HCT116 (cell line): Measurements from ENCODE around the gene RUNDC1. TPM values are rescaled to one million over a fixed set of nuclear protein-coding genes. Genes with fewer than 3 reads are reported as not detected.

Source experiments
- ATAC-seq: fragments of 200-7000 bp; cut with Tn5 transposase; 2 replicates; pipeline ENCODE4 v1.9.1; 2020; ENCODE audit warnings: mild to moderate bottlenecking, moderate library complexity
- BruUV-seq: library from RNA; stranded (reverse); fragments of 400-500 nt; replicated peaks from 2 replicates; lab custom pipeline; 2021; lab: Mats Ljungman, UMichigan
- CTCF ChIA-PET: fragments of 300-600 bp; sonication (Branson Sonifier 250); formaldehyde crosslinking; loops from one replicate; lab custom pipeline; 2021; ENCODE audit warnings: antibody characterized with exemption; lab: Charles Lee
- POLR2A ChIA-PET: fragments of 300-600, 350-600 bp; sonication (Branson Sonifier 250); formaldehyde crosslinking; loops from one replicate; lab custom pipeline; 2021; ENCODE audit warnings: antibody characterized with exemption; lab: Charles Lee
- RAD21 ChIA-PET, 2 experiments: fragments of 300-600 bp; sonication (Branson Sonifier 250); formaldehyde crosslinking; loops; one replicate each; lab custom pipeline; 2023; ENCODE audit warnings: low total read pairs in 2 of 2; ENCODE audit not compliant: uncharacterized antibody in 2 of 2, unreplicated experiment in 2 of 2, low non-redundant PET in 1 of 2; lab: Charles Lee
- DNase-seq: peaks from one replicate; pipeline ENCODE4 v3.0.0-alpha.2; 2010; ENCODE audit warnings: low read depth, low spot score
- H2AFZ ChIP-seq: fragments of 200-600 bp; shearing (Covaris generic), sonication (generic); 2 replicates; pipeline ENCODE4 v1.6.1; 2017; ENCODE audit warnings: low read depth, mixed run types, mixed read lengths, antibody characterized with exemption, low read length; ENCODE audit not compliant: poor library complexity, severe bottlenecking
- H3K27ac ChIP-seq: 2 replicates; pipeline ENCODE4 v1.5.1; 2012; ENCODE audit warnings: low read depth, low read length
- H3K27me3 ChIP-seq: fragments of 200-600 bp; sonication (generic); 2 replicates; pipeline ENCODE4 v1.6.1; 2016; ENCODE audit warnings: mixed run types, low read length, mixed read lengths; ENCODE audit not compliant: insufficient read depth
- H3K36me3 ChIP-seq, 2 experiments: fragments of 200-500 bp in 1 of 2; fragments of 200-600 bp in 1 of 2; sonication (Bioruptor generic) in 1 of 2; sonication (generic) in 1 of 2; 2 replicates each; pipeline versions ENCODE4 v1.5.1 to v1.6.1; 2014 to 2016; ENCODE audit warnings: low read length in 2 of 2, inconsistent platforms in 1 of 2, mixed read lengths in 1 of 2, mixed run types in 1 of 2; ENCODE audit not compliant: insufficient read depth in 2 of 2, control insufficient read depth in 1 of 2
- H3K4me1 ChIP-seq, 2 experiments: fragments of 200-600 bp in 1 of 2; sonication (generic) in 1 of 2; 2 replicates each; pipeline versions ENCODE4 v1.5.1 to v1.6.1; 2012 to 2017; ENCODE audit warnings: low read length in 2 of 2, inconsistent platforms in 1 of 2, mild to moderate bottlenecking in 1 of 2, mixed read lengths in 1 of 2, mixed run types in 1 of 2, moderate library complexity in 1 of 2; ENCODE audit not compliant: insufficient read depth in 2 of 2, control insufficient read depth in 1 of 2
- H3K4me2 ChIP-seq: fragments of 200-600 bp; sonication (generic); 2 replicates; pipeline ENCODE4 v1.6.1; 2017; ENCODE audit warnings: mixed run types, low read length, mixed read lengths
- H3K4me3 ChIP-seq, 2 experiments: fragments of 200-600 bp in 1 of 2; sonication (generic) in 1 of 2; replicated peaks in 1 of 2; 2 replicates each; pipeline ENCODE4 v1.5.1; 2011 to 2016; ENCODE audit warnings: low read length in 2 of 2, control low read depth in 1 of 2, low read depth in 1 of 2, mild to moderate bottlenecking in 1 of 2, mixed read lengths in 1 of 2, mixed run types in 1 of 2
- H3K79me2 ChIP-seq: fragments of 200-600 bp; sonication (generic); 2 replicates; pipeline ENCODE4 v1.6.1; 2017; ENCODE audit warnings: mild to moderate bottlenecking, mixed run types, low read length, moderate library complexity, mixed read lengths; ENCODE audit not compliant: insufficient read depth
- H3K9ac ChIP-seq: fragments of 200-600 bp; sonication (generic); 2 replicates; pipeline ENCODE4 v1.6.1; 2016; ENCODE audit warnings: low read length, mixed read lengths
- H3K9me2 ChIP-seq: fragments of 200-600 bp; sonication (generic), shearing (Covaris generic); 2 replicates; pipeline ENCODE4 v1.6.1; 2017; ENCODE audit warnings: mixed run types, mild to moderate bottlenecking, moderate library complexity; ENCODE audit not compliant: insufficient read depth
- H3K9me3 ChIP-seq, 2 experiments: fragments of 200-500 bp in 1 of 2; fragments of 200-600 bp in 1 of 2; sonication (Bioruptor generic) in 1 of 2; sonication (generic) in 1 of 2; 2 replicates each; pipeline ENCODE4 v1.6.1; 2014 to 2017; ENCODE audit warnings: low read length in 2 of 2, mixed read lengths in 2 of 2, inconsistent platforms in 1 of 2, low read depth in 1 of 2, mild to moderate bottlenecking in 1 of 2, mixed run types in 1 of 2, moderate library complexity in 1 of 2; ENCODE audit not compliant: control insufficient read depth in 1 of 2, insufficient read depth in 1 of 2
- H4K20me1 ChIP-seq: fragments of 200-600 bp; sonication (generic), shearing (Covaris generic); 2 replicates; pipeline ENCODE4 v1.6.1; 2017; ENCODE audit warnings: mixed run types, mild to moderate bottlenecking, moderate library complexity; ENCODE audit not compliant: insufficient read depth
- ATF3 ChIP-seq: IDR thresholded peaks from 2 replicates; pipeline ENCODE4 v1.6.1; 2012
- CBX3 ChIP-seq: IDR thresholded peaks from 2 replicates; pipeline ENCODE4 v1.6.1; 2012; ENCODE audit warnings: low read depth
- EGR1 ChIP-seq: IDR thresholded peaks from 2 replicates; pipeline ENCODE4 v1.6.1; 2012; ENCODE audit warnings: low read depth
- ELF1 ChIP-seq: IDR thresholded peaks from 2 replicates; pipeline ENCODE4 v1.6.1; 2012; ENCODE audit warnings: low read depth, borderline replicate concordance
- EZH2phosphoT487 ChIP-seq: fragments of 200-600 bp; IDR thresholded peaks from 2 replicates; pipeline ENCODE4 v1.6.1; 2018; ENCODE audit warnings: antibody characterized with exemption, borderline replicate concordance
- FOSL1 ChIP-seq: IDR thresholded peaks from 2 replicates; pipeline ENCODE4 v1.6.1; 2012; ENCODE audit warnings: low read depth
- JUND ChIP-seq: IDR thresholded peaks from 2 replicates; pipeline ENCODE4 v1.6.1; 2012
- MAX ChIP-seq: IDR thresholded peaks from 2 replicates; pipeline ENCODE4 v1.6.1; 2012
- POLR2AphosphoS5 ChIP-seq: IDR thresholded peaks from 2 replicates; pipeline ENCODE4 v1.6.1; 2011; ENCODE audit warnings: mild to moderate bottlenecking, low read depth, low read length, moderate library complexity
- SIN3A ChIP-seq: IDR thresholded peaks from 2 replicates; pipeline ENCODE4 v1.6.1; 2012; ENCODE audit warnings: low read depth
- SP1 ChIP-seq: IDR thresholded peaks from 2 replicates; pipeline ENCODE4 v1.6.1; 2012; ENCODE audit warnings: low read depth
- YY1 ChIP-seq: IDR thresholded peaks from 2 replicates; pipeline ENCODE4 v1.6.1; 2011; ENCODE audit warnings: low read length, low read depth, moderate library complexity, mild to moderate bottlenecking; ENCODE audit not compliant: insufficient replicate concordance; ENCODE audit errors: extremely low read depth
- ZFX ChIP-seq: fragments of 450-650 bp; IDR thresholded peaks from 2 replicates; pipeline ENCODE4 v1.6.1; 2017
- ZNF274 ChIP-seq: fragments of 200-500 bp; sonication (Bioruptor generic); IDR thresholded peaks from 2 replicates; pipeline ENCODE4 v1.6.1; 2014; ENCODE audit warnings: mild to moderate bottlenecking, low read depth, low read length, inconsistent platforms
- intact Hi-C: fragments of 100-400 bp; cut with micrococcal nuclease; formaldehyde crosslinking; loops from 2 replicates; pipeline ENCODE4 v1.10.0; 2022
- total RNA-seq: library from RNA; stranded (reverse); gene quantifications from one replicate; pipeline ENCODE4 v1.2.1, GENCODE V29; 2021; ENCODE audit not compliant: unreplicated experiment
- TF ChIP-seq, protein P1 (sequence below): IDR thresholded peaks from 2 replicates; pipeline ENCODE4 v1.6.1; 2012; ENCODE audit warnings: low read depth
- TF ChIP-seq, protein P2 (sequence below), 3 experiments: fragments of 200-600 bp in 1 of 3; sonication (generic) in 1 of 3; IDR thresholded peaks in 2 of 3; conservative IDR thresholded peaks in 1 of 3; 2 replicates each; pipeline ENCODE4 v1.5.1; 2012 to 2017; ENCODE audit warnings: low read depth in 2 of 3, low read length in 2 of 3, antibody characterized with exemption in 1 of 3, borderline replicate concordance in 1 of 3, control low read depth in 1 of 3, mild to moderate bottlenecking in 1 of 3, mixed read lengths in 1 of 3, mixed run types in 1 of 3, moderate library complexity in 1 of 3; ENCODE audit not compliant: insufficient read depth in 1 of 3

The RUNDC1 gene
- total RNA-seq, 1 experiment from 2014 or later: 13.0 TPM

- DNase-seq (no peak), ATAC-seq (no peak)
- ChIA-PET RAD21 (no interaction called here), CTCF (no interaction called here), POLR2A (interaction anchor here (0.8 kb wide), 1 partner anchor 16 kb away, joined by 4 read pairs; the partner anchor contains the start of gene RPL27)
- H3K9me2 ChIP-seq: no peaks in the 10 kb centered on the region
- no TSS peak for BruUV-seq
- H3K79me2 ChIP-seq: peaks cover 40% of the 10 kb centered on the region
- no peak overlapping the region for H2AFZ ChIP-seq
- H3K27ac ChIP-seq: no peak overlapping the region
- H3K4me1 ChIP-seq: peaks cover 10 to 23% of the 10 kb centered on the region in 2 experiments; a peak in 3 of 4 replicates
- no peak overlapping the region for H3K4me3 ChIP-seq
- no peaks in the 10 kb centered on the region for H3K27me3 ChIP-seq
- intact Hi-C loops: no loop called here
- H3K9ac ChIP-seq: no peak overlapping the region
- no peaks in the 10 kb centered on the region for H3K9me3 ChIP-seq
- no peaks in the 10 kb centered on the region for H4K20me1 ChIP-seq
- H3K4me2 ChIP-seq: peak overlapping the region; percentile 93; the same call in 1 of the 2 replicates
- TF ChIP-seq, protein P1, sequence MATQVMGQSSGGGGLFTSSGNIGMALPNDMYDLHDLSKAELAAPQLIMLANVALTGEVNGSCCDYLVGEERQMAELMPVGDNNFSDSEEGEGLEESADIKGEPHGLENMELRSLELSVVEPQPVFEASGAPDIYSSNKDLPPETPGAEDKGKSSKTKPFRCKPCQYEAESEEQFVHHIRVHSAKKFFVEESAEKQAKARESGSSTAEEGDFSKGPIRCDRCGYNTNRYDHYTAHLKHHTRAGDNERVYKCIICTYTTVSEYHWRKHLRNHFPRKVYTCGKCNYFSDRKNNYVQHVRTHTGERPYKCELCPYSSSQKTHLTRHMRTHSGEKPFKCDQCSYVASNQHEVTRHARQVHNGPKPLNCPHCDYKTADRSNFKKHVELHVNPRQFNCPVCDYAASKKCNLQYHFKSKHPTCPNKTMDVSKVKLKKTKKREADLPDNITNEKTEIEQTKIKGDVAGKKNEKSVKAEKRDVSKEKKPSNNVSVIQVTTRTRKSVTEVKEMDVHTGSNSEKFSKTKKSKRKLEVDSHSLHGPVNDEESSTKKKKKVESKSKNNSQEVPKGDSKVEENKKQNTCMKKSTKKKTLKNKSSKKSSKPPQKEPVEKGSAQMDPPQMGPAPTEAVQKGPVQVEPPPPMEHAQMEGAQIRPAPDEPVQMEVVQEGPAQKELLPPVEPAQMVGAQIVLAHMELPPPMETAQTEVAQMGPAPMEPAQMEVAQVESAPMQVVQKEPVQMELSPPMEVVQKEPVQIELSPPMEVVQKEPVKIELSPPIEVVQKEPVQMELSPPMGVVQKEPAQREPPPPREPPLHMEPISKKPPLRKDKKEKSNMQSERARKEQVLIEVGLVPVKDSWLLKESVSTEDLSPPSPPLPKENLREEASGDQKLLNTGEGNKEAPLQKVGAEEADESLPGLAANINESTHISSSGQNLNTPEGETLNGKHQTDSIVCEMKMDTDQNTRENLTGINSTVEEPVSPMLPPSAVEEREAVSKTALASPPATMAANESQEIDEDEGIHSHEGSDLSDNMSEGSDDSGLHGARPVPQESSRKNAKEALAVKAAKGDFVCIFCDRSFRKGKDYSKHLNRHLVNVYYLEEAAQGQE: no peak
- TF ChIP-seq EZH2phosphoT487 (no peak), MAX (no peak), FOSL1 (no peak), SP1 (no peak), ZNF274 (no peak), ELF1 (no peak), SIN3A (no peak), POLR2AphosphoS5 (no peak), EGR1 (no peak), JUND (no peak), CBX3 (no peak), ZFX (no peak), YY1 (no peak), ATF3 (no peak)
- TF ChIP-seq, protein P2, sequence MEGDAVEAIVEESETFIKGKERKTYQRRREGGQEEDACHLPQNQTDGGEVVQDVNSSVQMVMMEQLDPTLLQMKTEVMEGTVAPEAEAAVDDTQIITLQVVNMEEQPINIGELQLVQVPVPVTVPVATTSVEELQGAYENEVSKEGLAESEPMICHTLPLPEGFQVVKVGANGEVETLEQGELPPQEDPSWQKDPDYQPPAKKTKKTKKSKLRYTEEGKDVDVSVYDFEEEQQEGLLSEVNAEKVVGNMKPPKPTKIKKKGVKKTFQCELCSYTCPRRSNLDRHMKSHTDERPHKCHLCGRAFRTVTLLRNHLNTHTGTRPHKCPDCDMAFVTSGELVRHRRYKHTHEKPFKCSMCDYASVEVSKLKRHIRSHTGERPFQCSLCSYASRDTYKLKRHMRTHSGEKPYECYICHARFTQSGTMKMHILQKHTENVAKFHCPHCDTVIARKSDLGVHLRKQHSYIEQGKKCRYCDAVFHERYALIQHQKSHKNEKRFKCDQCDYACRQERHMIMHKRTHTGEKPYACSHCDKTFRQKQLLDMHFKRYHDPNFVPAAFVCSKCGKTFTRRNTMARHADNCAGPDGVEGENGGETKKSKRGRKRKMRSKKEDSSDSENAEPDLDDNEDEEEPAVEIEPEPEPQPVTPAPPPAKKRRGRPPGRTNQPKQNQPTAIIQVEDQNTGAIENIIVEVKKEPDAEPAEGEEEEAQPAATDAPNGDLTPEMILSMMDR (IDR thresholded peaks at IDR 0.05 in 2 of 3, conservative IDR thresholded peaks at IDR 0.05 in 1 of 3; ENCODE audit: borderline replicate concordance in 1 of 3, insufficient read depth in 1 of 3, low read depth in 2 of 3, low read length in 2 of 3): no peak
- H3K36me3 ChIP-seq: peaks cover 13 to 15% of the 10 kb centered on the region in 2 experiments; a peak in 3 of 4 replicates
Observed at GRCh38 chr17:42982266-42982665, 1.9 kb downstream of the RUNDC1 start.
